NCI-H2227 (cell line): ENCODE data around the gene BCL2L2.

Source experiments
- DNase-seq: peaks from one replicate; lab custom pipeline; 2025; ENCODE audit not compliant: unreplicated experiment; lab: John Stamatoyannopoulos, UW

Gene BCL2L2

GRCh38 chr14:23352506-23353432 lies 46.1 kb downstream of the BCL2L2 start, which contains the start of gene SLC22A17:
TSS of gene SLC22A17 (minus strand) at chr14:23352887.
- peak; percentile 93 for DNase-seq

GRCh38 chr14:23353433-23353780 lies 46.8 kb downstream of the BCL2L2 start:
- no peak for DNase-seq

GRCh38 chr14:23354990-23355389 lies 48.4 kb downstream of the BCL2L2 start:
- no peak for DNase-seq

GRCh38 chr14:23355871-23356435 lies 49.3 kb downstream of the BCL2L2 start:
- DNase-seq, result no peak

GRCh38 chr14:23356662-23357061 lies 50.0 kb downstream of the BCL2L2 start:
- DNase-seq, result no peak

- no peak for DNase-seq
Measured at GRCh38 chr14:23357261-23357660, 50.6 kb downstream of the BCL2L2 start.

GRCh38 chr14:23358042-23358441 lies 51.4 kb downstream of the BCL2L2 start:
- DNase-seq, result no peak

GRCh38 chr14:23358553-23359166 lies 52.0 kb downstream of the BCL2L2 start:
- DNase-seq, result no peak

- DNase-seq, result no peak
Measured at GRCh38 chr14:23359167-23359626, 52.6 kb downstream of the BCL2L2 start.

- no peak for DNase-seq
Measured at GRCh38 chr14:23359722-23360447, 53.3 kb downstream of the BCL2L2 start.

- DNase-seq, result no peak
Measured at GRCh38 chr14:23360496-23360895, 53.9 kb downstream of the BCL2L2 start.

- DNase-seq, result no peak
Measured at GRCh38 chr14:23361320-23361719, 54.7 kb downstream of the BCL2L2 start.
